AG10803 (cell line): ENCODE measurements around the gene CRHR2.

Source experiments
- DNase-seq: peaks from one replicate; pipeline ENCODE4 v3.0.0; 2010; ENCODE audit warnings: low read depth
- H3K4me3 ChIP-seq: 2 replicates; pipeline ENCODE4 v1.5.1; 2011; ENCODE audit warnings: mild to moderate bottlenecking, low read length, control low read depth
- TF ChIP-seq, protein P1 (sequence below): conservative IDR thresholded peaks from 2 replicates; pipeline ENCODE4 v1.5.1; 2011; ENCODE audit warnings: mild to moderate bottlenecking, low read length, control low read depth, inconsistent platforms

Gene CRHR2

DNA sequence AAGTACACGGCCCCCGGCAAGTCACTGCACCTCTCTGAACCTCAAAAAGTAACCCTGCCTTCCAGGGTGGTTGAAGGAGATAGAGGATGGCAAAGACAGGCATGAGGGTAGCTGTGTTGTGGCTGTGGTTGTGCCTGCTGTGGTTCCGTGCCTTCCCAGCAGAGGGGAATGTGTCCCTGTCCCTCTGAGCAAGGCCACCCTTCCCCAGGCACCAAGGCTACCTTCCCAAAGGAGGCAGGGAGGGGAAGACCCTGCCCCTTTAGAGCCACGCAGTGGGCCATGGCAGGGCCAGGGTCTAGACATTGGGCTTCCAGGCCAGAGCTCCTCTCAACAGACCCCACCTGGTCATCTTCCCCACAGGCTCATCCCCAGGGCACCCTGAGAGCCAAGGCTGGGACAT lies 18.8 kb downstream of the CRHR2 start:
- no peak overlapping the region for H3K4me3 ChIP-seq
- no peak for DNase-seq
- TF ChIP-seq, protein P1, sequence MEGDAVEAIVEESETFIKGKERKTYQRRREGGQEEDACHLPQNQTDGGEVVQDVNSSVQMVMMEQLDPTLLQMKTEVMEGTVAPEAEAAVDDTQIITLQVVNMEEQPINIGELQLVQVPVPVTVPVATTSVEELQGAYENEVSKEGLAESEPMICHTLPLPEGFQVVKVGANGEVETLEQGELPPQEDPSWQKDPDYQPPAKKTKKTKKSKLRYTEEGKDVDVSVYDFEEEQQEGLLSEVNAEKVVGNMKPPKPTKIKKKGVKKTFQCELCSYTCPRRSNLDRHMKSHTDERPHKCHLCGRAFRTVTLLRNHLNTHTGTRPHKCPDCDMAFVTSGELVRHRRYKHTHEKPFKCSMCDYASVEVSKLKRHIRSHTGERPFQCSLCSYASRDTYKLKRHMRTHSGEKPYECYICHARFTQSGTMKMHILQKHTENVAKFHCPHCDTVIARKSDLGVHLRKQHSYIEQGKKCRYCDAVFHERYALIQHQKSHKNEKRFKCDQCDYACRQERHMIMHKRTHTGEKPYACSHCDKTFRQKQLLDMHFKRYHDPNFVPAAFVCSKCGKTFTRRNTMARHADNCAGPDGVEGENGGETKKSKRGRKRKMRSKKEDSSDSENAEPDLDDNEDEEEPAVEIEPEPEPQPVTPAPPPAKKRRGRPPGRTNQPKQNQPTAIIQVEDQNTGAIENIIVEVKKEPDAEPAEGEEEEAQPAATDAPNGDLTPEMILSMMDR: no peak

- TF ChIP-seq, protein P1: no peak
- H3K4me3 ChIP-seq: no peak overlapping the region
- no peak for DNase-seq
Observed at GRCh38 chr7:30662431-30662939, 19.8 kb downstream of the CRHR2 start.

DNA sequence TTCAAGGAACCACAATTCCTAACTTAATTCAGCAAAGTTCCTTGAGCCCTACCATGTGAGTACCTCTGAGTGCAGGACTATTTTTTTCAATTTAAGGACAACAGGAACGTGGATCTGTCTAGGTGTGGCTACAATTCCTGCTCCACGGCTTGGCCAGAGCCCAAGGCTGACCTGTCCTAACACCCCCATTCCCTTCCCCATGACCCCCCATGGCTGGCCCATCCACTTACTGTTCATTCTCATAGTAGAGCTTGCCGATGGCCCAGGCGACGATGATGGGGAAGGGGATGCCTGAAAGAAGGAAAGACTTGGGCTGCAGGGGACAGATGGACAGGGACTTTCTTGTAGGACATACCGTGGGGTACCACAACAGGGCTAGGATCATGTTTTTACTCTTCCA lies 20.3 kb downstream of the CRHR2 start:
- no peak for DNase-seq
- TF ChIP-seq, protein P1: no peak
- no peak overlapping the region for H3K4me3 ChIP-seq

DNA sequence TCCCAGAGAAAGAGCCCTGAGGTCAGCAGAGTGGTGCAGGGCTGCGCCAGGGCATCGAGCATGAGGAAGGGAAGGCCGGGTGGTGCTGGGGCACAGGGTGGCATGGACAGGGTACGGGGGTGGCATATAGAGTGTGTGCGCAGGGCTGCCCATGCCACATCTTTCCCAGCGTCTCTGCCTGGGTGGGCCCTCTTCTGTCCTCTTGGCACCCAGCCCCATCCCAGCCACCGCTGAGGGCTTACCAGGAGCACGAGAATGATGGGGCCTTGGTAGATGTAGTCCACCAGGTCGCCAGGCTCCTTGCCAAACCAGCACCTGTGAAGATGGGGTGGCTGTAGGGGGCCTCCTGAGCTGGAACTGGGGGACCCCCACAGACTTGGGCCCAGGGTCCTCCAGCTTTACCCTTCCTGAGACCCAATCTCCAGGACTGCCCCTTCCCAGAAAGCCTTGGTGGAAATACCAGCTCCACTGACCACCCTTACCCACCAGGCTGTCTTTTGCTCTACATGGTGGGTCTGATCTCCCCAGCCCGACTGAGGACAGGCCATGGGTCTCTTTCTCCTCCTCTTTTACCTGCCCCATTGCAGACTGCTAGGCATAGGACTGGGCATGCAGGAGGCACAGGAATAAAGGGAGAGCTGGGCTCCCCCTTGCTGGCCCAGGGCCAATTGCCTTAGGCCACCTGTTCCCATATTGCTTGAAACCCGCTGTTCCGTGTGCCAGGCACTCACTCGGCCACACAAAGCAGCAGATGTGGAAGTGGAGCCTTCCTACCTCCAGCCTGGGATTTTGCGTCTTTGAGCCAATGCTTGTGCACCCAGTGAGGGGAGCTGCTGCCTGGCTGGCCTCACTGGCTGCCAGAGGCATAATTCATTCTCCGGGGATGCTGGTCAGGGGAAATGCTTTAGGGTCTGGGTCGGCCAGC lies 21.7 kb downstream of the CRHR2 start:
- no peak for DNase-seq
- no peak overlapping the region for H3K4me3 ChIP-seq
- TF ChIP-seq, protein P1: no peak

GRCh38 chr7:30659312-30659711 lies 22.9 kb downstream of the CRHR2 start:
- TF ChIP-seq, protein P1: no peak
- DNase-seq: no peak
- H3K4me3 ChIP-seq: no peak overlapping the region

DNA sequence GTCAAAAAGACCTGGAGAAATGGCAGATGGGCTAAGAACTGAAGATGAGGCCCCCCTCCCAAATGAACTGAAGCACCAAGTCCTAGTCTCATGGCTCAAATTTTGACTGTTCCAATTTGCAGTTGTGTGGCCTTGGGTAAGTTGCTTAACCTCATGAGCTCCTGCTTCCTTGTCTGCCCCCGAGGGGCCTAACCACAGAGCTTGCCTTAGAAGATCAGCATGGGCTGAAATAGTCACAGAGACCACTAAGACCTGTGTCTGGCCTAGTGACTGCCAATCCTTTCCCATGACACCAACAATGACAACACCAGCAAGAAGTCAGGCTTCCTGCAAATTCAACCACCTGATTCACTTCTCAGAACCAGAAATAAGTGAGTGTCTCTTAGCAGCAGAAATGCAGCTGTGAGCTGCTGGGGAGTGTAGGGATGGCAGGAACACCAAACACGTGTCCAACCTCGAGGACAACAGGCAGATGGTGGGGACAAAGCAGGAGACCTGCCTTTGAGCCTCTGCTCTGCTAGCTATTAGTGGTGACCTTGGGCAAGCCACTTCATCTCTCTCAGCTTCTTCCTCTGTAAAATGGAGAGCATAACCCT lies 23.7 kb downstream of the CRHR2 start:
- TF ChIP-seq, protein P1: no peak
- no peak for DNase-seq
- H3K4me3 ChIP-seq: no peak overlapping the region

- TF ChIP-seq, protein P1: no peak
- no peak for DNase-seq
- H3K4me3 ChIP-seq: no peak overlapping the region
Observed at GRCh38 chr7:30657131-30657530, 25.1 kb downstream of the CRHR2 start.
